HTERT RPE-1 (cell line): ENCODE results near the gene NUPR2.
"Not testable (repeated sequence)": the region's sequence is repeated elsewhere in the genome, so short reads cannot be mapped to it uniquely, and the experiment has no call there.

Experiments used
- in situ Hi-C: fragments of 300-500 bp; cut with MboI; formaldehyde crosslinking; loops from 4 replicates; pipeline ENCODE4 v1.14.3; 2020; ENCODE audit warnings: low sequenced_read_pairs

Gene NUPR2

GRCh38 chr7:56115852-56116538 is at the start of gene NUPR2:
NUPR2 (minus strand) TSS chr7:56116417; CDS start chr7:56116314, 103 bp downstream.
- in situ Hi-C loops, result no loop called here

GRCh38 chr7:56157238-56157790 is 41.1 kb upstream of the NUPR2 start:
- in situ Hi-C loops, result no loop called here

- in situ Hi-C loops, result not testable (repeated sequence)
Observed at GRCh38 chr7:56131062-56131461, 14.8 kb upstream of the NUPR2 start.

GRCh38 chr7:56127241-56127975 is 11.2 kb upstream of the NUPR2 start:
- in situ Hi-C loops, result no loop called here

GRCh38 chr7:56125831-56126230 is 9.6 kb upstream of the NUPR2 start:
- in situ Hi-C loops, result no loop called here

DNA sequence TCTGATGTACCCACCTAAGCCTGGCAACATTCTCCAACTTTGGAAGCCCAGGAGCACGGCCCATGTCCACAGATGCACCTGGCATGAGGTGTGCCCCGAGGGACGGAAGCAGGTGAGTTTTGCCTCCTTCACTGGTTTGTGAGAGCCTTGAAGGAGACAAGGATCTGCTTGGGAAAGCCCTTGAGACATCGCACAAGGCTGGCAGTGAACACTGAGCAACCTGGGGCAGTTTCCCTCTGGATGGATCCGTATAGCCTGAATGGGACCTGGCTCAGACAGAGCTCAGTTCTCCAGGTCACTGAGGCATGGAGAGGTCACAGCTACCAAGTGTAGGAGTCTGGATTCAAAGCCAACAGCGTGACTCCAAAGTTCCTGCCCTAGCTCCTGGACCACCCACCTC is 8.8 kb upstream of the NUPR2 start:
- in situ Hi-C loops, result no loop called here

- in situ Hi-C loops, result no loop called here
Observed at GRCh38 chr7:56121440-56121839, 5.2 kb upstream of the NUPR2 start.

DNA sequence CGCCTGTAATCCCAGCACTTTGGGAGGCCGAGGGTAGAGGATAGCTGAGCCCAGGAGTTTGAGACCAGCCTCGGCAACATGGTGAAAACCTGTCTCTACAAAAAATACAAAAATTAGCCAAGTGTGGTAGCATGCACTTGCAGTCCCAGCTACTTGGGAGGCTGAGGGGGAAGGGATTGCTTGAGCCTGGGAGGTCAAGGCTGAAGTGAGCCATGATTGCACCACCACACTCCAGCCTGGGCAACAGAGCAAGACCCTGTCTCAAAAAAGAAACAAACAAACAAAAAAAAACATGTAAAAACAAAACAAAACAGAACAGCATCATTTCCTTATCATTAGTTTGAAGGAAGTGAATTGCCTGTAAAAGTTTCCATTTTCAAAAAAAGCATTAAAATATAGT is 4.0 kb downstream of the NUPR2 start:
- in situ Hi-C loops, result not testable (repeated sequence)

GRCh38 chr7:56110611-56111010 is 5.6 kb downstream of the NUPR2 start:
- in situ Hi-C loops, result no loop called here

GRCh38 chr7:56107954-56108258 is 8.3 kb downstream of the NUPR2 start:
- in situ Hi-C loops, result no loop called here

GRCh38 chr7:56106108-56107073 is 9.8 kb downstream of the NUPR2 start, which contains the start of gene CHCHD2:
CHCHD2 (minus strand) TSS chr7:56106476; CDS start chr7:56106413, 63 bp downstream.
- in situ Hi-C loops, result no loop called here

DNA sequence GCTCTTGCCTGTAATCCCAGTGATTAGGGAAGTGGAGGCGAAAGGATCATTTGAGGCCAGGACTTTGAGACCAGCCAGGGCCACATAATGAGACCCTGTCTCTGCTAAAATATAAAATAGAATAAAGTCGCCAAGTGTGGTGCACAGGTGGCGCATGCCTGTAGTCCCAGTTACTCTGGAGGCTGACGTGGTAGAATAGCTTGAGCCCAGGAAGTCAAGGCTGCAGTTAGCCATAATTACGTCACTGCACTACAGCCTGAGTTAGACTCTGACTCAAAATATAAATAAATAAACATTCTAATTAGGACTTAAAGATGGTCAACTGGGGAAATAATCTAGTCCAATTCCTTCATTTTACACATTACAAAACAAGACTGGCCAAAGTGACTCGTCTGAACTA is 10.7 kb downstream of the NUPR2 start:
- in situ Hi-C loops, result no loop called here

GRCh38 chr7:56104138-56104537 is 12.1 kb downstream of the NUPR2 start:
- in situ Hi-C loops, result not testable (repeated sequence)

DNA sequence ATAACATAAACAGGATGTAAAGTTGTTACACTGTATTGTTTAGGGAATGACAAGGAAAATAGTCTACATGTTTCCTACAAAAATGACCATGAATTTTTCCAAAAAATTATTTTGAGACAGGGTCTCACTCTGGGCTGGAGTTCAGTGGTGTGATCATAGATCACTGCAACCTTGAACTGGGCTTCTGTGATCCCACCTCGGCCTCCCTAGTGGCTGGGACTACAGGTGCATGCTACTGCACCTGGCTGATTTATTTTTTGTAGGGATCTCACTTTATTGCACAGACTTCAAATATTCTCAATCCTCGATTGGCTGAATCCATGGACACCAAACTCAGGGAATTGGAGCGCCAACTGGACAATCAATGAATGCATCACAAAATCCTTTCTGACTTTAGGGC is 16.6 kb downstream of the NUPR2 start:
- in situ Hi-C loops, result no loop called here

DNA sequence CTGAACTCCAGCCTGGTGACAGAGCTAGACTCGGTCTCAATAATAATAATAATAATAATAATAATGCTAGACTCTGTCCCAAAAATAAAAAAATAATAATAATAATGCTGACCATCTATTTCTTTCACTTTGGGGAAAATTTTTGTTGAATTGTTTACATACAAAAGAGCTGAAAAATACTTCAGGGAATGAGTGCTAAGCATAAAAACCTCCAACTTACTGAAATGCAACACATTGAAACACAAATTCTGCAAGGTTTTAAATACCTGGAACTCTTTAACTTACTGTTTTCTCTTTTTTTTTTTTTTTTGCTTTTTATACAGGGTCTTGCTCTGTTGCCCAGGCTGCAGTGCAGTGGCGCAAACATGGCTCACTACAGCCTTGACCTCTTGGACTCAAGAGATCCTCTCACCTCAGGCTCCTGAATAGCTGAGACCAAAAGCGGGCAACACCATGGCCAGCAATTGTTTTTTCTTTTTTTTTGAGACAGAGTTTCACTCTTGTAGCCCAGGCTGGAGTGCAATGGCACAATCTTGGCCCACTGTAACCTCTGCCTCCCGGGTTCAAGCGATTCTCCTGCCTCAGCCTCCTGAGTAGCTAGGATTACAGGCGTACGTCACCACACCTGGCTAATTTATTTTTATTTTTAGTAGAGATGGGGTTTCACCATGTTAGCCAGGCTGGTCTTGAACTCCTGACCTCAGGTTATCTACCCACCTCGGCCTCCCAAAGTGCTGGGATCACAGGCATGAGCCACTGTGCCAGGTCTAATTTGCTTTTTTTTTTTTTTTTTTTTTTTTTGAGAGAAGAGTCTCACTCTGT is 17.8 kb downstream of the NUPR2 start:
- in situ Hi-C loops, result not testable (repeated sequence)

GRCh38 chr7:56097700-56098099 is 18.5 kb downstream of the NUPR2 start:
- in situ Hi-C loops, result no loop called here

DNA sequence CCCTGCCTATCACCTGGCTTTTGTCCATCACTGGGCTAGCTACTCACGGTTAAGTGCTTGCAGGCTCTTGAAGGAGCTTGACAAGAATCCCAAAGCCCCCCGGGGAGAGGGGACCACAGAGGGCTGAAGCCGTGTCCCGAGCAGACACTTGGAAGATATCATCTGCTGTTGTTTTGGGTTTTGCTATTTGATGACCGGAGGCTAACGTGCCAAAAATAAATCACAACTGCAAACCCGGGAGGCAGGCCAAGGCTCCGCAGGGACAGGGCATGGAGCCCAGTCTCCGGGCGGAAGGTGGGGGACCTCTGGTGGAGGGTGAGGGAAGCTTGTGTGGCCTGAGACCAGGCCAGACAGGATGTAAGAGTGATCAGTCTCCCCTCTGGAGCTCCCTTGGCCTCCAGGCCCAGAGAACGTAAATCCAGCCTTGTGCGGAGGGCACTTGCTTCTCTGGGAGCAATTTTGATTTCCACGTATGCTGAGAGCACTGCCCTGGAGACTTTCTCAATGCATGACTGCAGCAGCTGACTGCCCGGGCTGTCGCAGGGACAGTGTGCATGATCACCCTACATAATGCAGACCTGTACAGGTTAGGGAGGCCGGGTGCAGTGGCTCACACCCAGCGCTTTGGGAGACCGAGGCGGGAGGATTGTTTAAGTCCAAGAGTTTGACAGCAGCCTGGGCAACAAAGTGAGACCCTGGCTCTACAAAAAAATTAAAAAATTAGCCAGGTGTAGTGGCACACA is 23.3 kb downstream of the NUPR2 start, which contains the start of gene PHKG1:
PHKG1 (minus strand) TSS at position 164 of the 743 bp plus-strand sequence. CDS start 4,011 bp downstream, outside the sequence.
- in situ Hi-C loops, result no loop called here

DNA sequence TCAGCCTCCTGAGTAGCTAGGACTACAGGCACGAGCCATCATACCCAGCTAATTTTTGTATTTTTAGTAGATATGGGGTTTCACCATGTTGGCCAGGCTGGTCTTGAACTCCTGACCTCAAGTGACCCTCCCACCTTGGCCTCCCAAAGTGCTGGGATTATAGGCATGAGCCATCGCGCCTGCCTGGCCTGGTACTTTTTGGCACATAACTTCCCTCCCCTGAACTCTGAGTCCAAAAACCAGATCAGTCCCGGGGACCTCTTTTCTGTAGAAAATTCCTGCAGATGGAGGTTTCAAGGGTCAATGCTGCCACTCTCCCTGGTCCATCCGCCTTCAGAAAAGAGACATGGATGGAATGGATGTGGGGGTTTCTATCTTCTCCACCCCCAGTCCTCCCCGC is 23.8 kb downstream of the NUPR2 start:
- in situ Hi-C loops, result not testable (repeated sequence)

DNA sequence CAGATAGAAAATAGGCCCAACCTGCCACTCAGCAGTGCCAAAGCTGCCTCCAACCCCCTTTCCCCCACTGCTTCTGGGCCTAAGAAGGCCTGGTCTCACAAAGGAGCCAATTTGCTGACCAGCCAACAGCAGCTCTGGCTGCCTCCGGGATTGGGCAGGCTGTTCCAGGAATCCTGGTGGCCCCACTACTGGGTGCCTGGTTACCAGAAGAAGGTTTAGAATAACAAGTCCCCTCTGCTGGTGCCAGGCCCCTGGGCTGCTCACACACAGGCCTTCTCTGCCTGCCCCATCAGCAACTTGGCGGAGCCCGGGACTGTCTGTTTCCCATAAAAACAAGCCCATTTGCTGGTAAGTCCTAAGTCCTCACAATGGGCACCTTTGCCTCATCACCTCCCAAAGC is 24.6 kb downstream of the NUPR2 start:
- in situ Hi-C loops, result no loop called here
